ENCODE measurements around the gene NEK11. TPM values are rescaled to one million over a fixed set of nuclear protein-coding genes. Genes with fewer than 3 reads are reported as not detected.

The NEK11 gene
- total RNA-seq, 2 donors from 2014 or later = 1.8 to 10.3 TPM

DNA sequence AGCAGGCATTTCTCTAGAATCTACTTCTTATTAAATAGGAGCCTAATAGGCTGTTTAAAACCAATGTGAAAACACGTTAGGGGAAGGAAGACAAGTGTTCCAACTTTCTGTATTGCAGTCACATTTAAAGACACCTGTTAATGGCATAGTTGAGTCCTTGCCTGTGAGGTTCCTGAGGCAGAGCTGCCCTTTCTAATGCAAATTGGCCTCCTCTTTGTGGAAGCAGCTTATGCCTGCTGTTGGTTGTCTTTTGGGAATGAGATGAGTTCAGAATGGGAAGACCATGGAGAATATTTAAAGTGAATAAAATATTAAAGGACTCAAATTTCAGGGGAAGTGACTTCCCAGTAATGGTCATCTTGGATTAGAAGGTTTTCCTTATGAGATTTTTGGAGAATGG lies 51.2 kb downstream of the NEK11 start:
- ATAC-seq (ENCODE audit: insufficient number of reproducible peaks, low FRiP score, low read depth) (no peak), DNase-seq (ENCODE audit: low spot score) (no peak)
- H3K4me1 ChIP-seq (ENCODE audit: control insufficient read depth in 1 of 2, low read depth in 2 of 2) = peaks cover 0 to 3% of the 10 kb centered on the region in 2 donors
- no peaks in the 10 kb centered on the region for H3K36me3 ChIP-seq
- H3K27me3 ChIP-seq (replicated peaks; ENCODE audit: insufficient read depth) = no peaks in the 10 kb centered on the region
- no peaks in the 10 kb centered on the region for H3K9me3 ChIP-seq
- TF ChIP-seq, protein P1, sequence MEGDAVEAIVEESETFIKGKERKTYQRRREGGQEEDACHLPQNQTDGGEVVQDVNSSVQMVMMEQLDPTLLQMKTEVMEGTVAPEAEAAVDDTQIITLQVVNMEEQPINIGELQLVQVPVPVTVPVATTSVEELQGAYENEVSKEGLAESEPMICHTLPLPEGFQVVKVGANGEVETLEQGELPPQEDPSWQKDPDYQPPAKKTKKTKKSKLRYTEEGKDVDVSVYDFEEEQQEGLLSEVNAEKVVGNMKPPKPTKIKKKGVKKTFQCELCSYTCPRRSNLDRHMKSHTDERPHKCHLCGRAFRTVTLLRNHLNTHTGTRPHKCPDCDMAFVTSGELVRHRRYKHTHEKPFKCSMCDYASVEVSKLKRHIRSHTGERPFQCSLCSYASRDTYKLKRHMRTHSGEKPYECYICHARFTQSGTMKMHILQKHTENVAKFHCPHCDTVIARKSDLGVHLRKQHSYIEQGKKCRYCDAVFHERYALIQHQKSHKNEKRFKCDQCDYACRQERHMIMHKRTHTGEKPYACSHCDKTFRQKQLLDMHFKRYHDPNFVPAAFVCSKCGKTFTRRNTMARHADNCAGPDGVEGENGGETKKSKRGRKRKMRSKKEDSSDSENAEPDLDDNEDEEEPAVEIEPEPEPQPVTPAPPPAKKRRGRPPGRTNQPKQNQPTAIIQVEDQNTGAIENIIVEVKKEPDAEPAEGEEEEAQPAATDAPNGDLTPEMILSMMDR (IDR thresholded peaks at IDR 0.05) = no peak
- no peak overlapping the region for H3K4me3 ChIP-seq
- no peak overlapping the region for H3K27ac ChIP-seq

DNA sequence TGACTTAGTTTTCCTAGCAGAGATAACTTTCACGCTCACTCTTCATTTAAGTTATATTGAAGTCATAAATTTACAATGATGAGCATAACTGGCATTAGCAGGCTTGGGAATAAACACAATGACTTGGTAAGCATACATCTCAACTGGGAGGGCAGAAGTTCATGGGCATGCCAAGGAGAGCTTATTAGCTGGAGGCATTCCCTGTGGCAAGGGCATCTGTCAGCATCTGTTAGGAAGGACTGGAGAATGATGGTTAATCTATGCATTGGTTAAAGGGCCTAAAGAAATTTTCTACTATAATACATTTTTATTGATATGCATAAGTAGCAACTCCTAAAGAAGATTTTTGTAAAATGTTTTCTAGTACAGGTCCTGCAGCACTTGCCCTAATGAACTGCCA lies 52.4 kb downstream of the NEK11 start:
- no peaks in the 10 kb centered on the region for H3K4me1 ChIP-seq (ENCODE audit: control insufficient read depth in 1 of 2, low read depth in 2 of 2)
- H3K27me3 ChIP-seq (replicated peaks; ENCODE audit: insufficient read depth) = no peaks in the 10 kb centered on the region
- no peak overlapping the region for H3K4me3 ChIP-seq
- no peaks in the 10 kb centered on the region for H3K9me3 ChIP-seq
- ATAC-seq (ENCODE audit: insufficient number of reproducible peaks, low FRiP score, low read depth) = no peak
- TF ChIP-seq, protein P1 (IDR thresholded peaks at IDR 0.05) = no peak
- H3K36me3 ChIP-seq = no peaks in the 10 kb centered on the region
- H3K27ac ChIP-seq = no peak overlapping the region
- DNase-seq (ENCODE audit: low spot score) = no peak

DNA sequence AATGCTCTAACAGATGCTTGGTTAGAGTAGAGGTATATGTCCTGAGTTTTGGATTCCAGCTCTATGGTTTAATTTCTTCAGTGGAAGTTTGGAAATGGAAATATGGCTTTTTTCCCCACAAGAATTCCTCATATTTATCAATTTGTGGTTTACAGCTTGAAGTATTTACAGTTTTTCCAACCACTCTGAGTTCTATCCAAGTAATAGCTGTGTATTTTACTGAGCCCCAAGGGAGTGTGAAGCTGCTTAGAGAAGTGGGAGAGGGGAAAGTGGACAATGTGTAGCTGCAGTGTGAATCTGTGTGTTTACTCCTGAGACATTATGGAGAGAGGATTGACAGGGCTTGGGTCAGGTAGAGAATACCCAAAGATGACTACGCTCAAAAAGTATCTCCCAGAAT lies 54.5 kb downstream of the NEK11 start:
- TF ChIP-seq, protein P1 (IDR thresholded peaks at IDR 0.05) = no peak
- no peak for ATAC-seq (ENCODE audit: insufficient number of reproducible peaks, low FRiP score, low read depth)
- DNase-seq (ENCODE audit: low spot score) = no peak
- Histone ChIP-seq H3K4me3 (no peak overlapping the region), H3K27ac (no peak overlapping the region), H3K4me1 (ENCODE audit: control insufficient read depth in 1 of 2, low read depth in 2 of 2) (no peaks in the 10 kb centered on the region), H3K36me3 (no peaks in the 10 kb centered on the region), H3K27me3 (replicated peaks; ENCODE audit: insufficient read depth) (no peaks in the 10 kb centered on the region), H3K9me3 (no peaks in the 10 kb centered on the region)

DNA sequence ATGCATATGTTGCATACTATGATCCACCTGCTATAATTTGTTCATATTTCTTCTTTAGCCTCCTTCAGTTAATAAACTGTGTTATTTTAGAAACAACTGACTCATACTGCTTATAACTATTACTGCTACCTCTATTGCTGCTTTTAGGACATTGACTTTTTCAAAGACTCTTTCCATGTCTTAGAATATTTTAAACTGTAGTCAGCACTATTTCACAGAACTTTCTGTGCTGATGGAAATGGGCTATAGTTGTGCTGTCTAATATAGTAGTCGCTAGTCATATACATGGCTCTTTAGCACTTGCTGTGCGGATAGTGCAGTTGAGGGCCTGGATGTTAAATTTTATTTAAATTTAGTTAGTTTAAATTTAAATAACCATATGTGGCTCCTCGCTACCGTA lies 55.6 kb downstream of the NEK11 start:
- no peaks in the 10 kb centered on the region for H3K36me3 ChIP-seq
- H3K4me3 ChIP-seq = no peak overlapping the region
- H3K27me3 ChIP-seq (replicated peaks; ENCODE audit: insufficient read depth) = no peaks in the 10 kb centered on the region
- DNase-seq (ENCODE audit: low spot score) (no peak), ATAC-seq (ENCODE audit: insufficient number of reproducible peaks, low FRiP score, low read depth) (no peak)
- H3K4me1 ChIP-seq (ENCODE audit: control insufficient read depth in 1 of 2, low read depth in 2 of 2) = no peaks in the 10 kb centered on the region
- no peak overlapping the region for H3K27ac ChIP-seq
- TF ChIP-seq, protein P1 (IDR thresholded peaks at IDR 0.05) = no peak
- no peaks in the 10 kb centered on the region for H3K9me3 ChIP-seq

DNA sequence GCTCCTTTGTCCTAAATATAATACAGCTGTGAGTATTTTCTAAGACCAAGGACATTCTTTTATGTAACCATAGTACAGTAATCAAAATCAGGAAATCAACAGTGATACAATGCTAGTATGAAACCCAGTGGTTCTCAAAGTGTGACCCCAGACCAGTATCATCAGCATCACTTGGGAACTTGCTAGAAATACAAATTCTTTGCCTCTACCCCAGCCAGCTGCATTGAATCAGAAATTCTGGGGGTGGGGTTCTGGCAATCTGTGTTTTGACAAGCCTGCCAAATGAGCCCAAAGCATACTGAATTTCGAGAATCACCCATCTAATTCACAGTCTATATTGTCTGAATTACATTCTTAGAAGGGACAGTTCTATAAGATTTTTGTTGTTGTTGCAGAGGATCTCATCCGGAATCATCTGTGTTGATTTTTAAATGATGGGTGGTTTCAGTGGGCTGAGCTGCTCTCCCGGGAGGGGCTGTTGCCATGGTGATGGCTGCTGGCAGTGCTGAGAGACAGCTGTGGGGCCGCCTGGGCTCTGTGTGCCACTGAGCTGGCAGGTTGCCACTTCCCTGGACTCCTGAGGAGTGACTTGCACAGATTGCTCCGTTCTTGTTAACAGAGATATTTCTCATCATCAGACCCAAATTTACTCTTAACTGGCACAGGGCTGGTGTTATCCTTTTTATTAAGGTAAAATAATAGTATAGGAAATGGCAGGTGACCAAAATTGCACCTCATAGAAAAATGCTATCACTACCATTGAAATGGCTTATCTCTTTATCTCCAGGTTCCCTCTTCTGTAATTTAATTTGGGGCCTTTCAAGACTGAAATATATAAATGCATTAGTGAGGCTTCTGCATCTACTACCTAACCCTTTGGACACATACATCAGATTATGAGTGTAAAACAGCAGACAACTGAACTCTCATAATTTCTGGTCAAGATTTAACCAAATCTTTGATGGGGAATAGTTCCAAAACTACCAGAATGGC lies 56.5 kb downstream of the NEK11 start:
- Histone ChIP-seq H3K4me1 (ENCODE audit: control insufficient read depth in 1 of 2, low read depth in 2 of 2) (no peaks in the 10 kb centered on the region), H3K36me3 (no peaks in the 10 kb centered on the region), H3K9me3 (no peaks in the 10 kb centered on the region), H3K27ac (no peak overlapping the region), H3K27me3 (replicated peaks; ENCODE audit: insufficient read depth) (no peaks in the 10 kb centered on the region), H3K4me3 (no peak overlapping the region)
- no peak for ATAC-seq (ENCODE audit: insufficient number of reproducible peaks, low FRiP score, low read depth)
- DNase-seq (ENCODE audit: low spot score) = no peak
- TF ChIP-seq, protein P1 (IDR thresholded peaks at IDR 0.05) = no peak

Data from thoracic aorta (tissue), 2 donors.